OCI-LY3 (cell line): ENCODE data around the gene TRIM13.

ENCODE experiments used
- EZH2phosphoT487 ChIP-seq: fragments of 200-600 bp; shearing (Covaris generic); IDR thresholded peaks from 2 replicates; pipeline ENCODE4 v1.6.1; 2018; ENCODE audit warnings: antibody characterized with exemption, mixed run types, low read depth
- TF ChIP-seq, protein P1 (sequence below): fragments of 200-600, 300-600 bp; sonication (generic); IDR thresholded peaks from 2 replicates; pipeline ENCODE4 v1.5.1; 2014; ENCODE audit warnings: antibody characterized with exemption, low read length, low read depth

DNA sequence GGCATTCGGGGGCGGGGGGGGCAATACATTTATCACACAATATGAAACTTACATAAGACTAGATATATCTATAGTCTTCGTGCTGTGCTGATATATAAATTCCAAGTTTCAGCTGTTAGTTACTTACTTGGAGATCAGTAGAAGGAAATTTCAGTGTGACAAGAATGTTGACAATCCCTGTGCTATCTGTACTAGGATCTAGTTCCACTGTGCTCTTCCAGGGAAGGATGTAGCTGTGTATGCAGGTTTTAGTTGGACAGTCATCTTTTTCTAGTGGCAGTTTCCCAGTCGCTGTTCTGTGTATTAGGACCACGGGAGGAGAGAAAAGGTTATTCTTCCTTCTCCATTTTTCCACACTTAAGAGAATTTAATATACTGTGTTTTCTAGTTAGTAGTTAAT is 3.2 kb upstream of the TRIM13 start:
- TF ChIP-seq EZH2phosphoT487: no peak
- TF ChIP-seq, protein P1, sequence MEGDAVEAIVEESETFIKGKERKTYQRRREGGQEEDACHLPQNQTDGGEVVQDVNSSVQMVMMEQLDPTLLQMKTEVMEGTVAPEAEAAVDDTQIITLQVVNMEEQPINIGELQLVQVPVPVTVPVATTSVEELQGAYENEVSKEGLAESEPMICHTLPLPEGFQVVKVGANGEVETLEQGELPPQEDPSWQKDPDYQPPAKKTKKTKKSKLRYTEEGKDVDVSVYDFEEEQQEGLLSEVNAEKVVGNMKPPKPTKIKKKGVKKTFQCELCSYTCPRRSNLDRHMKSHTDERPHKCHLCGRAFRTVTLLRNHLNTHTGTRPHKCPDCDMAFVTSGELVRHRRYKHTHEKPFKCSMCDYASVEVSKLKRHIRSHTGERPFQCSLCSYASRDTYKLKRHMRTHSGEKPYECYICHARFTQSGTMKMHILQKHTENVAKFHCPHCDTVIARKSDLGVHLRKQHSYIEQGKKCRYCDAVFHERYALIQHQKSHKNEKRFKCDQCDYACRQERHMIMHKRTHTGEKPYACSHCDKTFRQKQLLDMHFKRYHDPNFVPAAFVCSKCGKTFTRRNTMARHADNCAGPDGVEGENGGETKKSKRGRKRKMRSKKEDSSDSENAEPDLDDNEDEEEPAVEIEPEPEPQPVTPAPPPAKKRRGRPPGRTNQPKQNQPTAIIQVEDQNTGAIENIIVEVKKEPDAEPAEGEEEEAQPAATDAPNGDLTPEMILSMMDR: no peak
